GM18526 (cell line): Measurements from ENCODE around the gene IRX5.

Experiments
- POLR2A ChIP-seq: IDR thresholded peaks from 3 replicates; pipeline ENCODE4 v1.6.1; 2011; ENCODE audit not compliant: insufficient read length; ENCODE audit errors: extremely low read depth

Gene IRX5

GRCh38 chr16:54957403-54958166 lies 26.9 kb downstream of the IRX5 start:
- no peak for TF ChIP-seq POLR2A

- no peak for TF ChIP-seq POLR2A
Measured at GRCh38 chr16:54962045-54962444, 31.4 kb downstream of the IRX5 start.

- no peak for TF ChIP-seq POLR2A
Measured at GRCh38 chr16:54964239-54964638, 33.6 kb downstream of the IRX5 start.

GRCh38 chr16:54965464-54965863 lies 34.8 kb downstream of the IRX5 start:
- no peak for TF ChIP-seq POLR2A

GRCh38 chr16:54968011-54968410 lies 37.3 kb downstream of the IRX5 start:
- no peak for TF ChIP-seq POLR2A

- TF ChIP-seq POLR2A = no peak
Measured at GRCh38 chr16:54968784-54969183, 38.1 kb downstream of the IRX5 start.

- no peak for TF ChIP-seq POLR2A
Measured at GRCh38 chr16:54970016-54970415, 39.4 kb downstream of the IRX5 start.

- TF ChIP-seq POLR2A = no peak
Measured at GRCh38 chr16:54974367-54974766, 43.7 kb downstream of the IRX5 start.

GRCh38 chr16:54976651-54977200 lies 46.1 kb downstream of the IRX5 start:
- no peak for TF ChIP-seq POLR2A

GRCh38 chr16:54977211-54977610 lies 46.5 kb downstream of the IRX5 start:
- TF ChIP-seq POLR2A = no peak

- no peak for TF ChIP-seq POLR2A
Measured at GRCh38 chr16:54980821-54981220, 50.2 kb downstream of the IRX5 start.
